ENCODE measurements around the gene ELK4.

- TF ChIP-seq POLR2A (IDR thresholded peaks at IDR 0.05) (no peak), CTCF (IDR thresholded peaks at IDR 0.05 in 8 of 11, conservative IDR thresholded peaks at IDR 0.05 in 3 of 11) (no peak), POLR2AphosphoS5 (IDR thresholded peaks at IDR 0.05) (no peak)
Observed at GRCh38 chr1:205592443-205593003, 39.3 kb downstream of the ELK4 start.
